ENCODE measurements around the gene CUX1. TPM values are rescaled to one million over a fixed set of nuclear protein-coding genes. Genes with fewer than 3 reads are reported as not detected.

Gene CUX1
- total RNA-seq, 4 donors from 2014 or later = 42.8 to 59.0 (median 47.4) TPM

GRCh38 chr7:101779267-101779666 is 38.2 kb upstream of the CUX1 start:
- TF ChIP-seq, protein P1, sequence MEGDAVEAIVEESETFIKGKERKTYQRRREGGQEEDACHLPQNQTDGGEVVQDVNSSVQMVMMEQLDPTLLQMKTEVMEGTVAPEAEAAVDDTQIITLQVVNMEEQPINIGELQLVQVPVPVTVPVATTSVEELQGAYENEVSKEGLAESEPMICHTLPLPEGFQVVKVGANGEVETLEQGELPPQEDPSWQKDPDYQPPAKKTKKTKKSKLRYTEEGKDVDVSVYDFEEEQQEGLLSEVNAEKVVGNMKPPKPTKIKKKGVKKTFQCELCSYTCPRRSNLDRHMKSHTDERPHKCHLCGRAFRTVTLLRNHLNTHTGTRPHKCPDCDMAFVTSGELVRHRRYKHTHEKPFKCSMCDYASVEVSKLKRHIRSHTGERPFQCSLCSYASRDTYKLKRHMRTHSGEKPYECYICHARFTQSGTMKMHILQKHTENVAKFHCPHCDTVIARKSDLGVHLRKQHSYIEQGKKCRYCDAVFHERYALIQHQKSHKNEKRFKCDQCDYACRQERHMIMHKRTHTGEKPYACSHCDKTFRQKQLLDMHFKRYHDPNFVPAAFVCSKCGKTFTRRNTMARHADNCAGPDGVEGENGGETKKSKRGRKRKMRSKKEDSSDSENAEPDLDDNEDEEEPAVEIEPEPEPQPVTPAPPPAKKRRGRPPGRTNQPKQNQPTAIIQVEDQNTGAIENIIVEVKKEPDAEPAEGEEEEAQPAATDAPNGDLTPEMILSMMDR (IDR thresholded peaks at IDR 0.05; ENCODE audit: low read depth) = no peak

- TF ChIP-seq, protein P1 (IDR thresholded peaks at IDR 0.05; ENCODE audit: low read depth) = no peak
Observed at GRCh38 chr7:101780281-101780680, 37.1 kb upstream of the CUX1 start.

DNA sequence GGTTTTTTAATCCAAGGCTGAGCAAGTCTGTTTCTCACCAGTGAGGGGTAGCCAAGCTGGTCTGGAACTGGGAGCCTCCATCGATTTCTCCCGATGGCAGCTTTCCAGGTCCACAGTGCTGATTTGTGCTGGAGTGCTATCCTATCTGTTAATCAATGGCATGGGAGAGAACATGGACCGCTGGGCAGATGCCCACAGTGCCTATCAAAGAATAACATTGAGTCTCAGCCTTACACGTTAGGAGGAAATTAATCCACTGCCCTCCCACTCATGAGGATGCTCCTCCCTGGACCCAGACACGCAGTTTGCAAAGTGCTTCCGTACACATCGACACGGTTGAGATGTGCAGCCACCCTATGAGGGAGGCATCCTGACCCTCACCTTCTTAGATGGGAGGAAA is 36.0 kb upstream of the CUX1 start:
- TF ChIP-seq, protein P1 (IDR thresholded peaks at IDR 0.05; ENCODE audit: low read depth) = no peak

- TF ChIP-seq, protein P1 (IDR thresholded peaks at IDR 0.05; ENCODE audit: low read depth) = no peak
Observed at GRCh38 chr7:101782476-101782875, 35.0 kb upstream of the CUX1 start.

GRCh38 chr7:101782896-101783295 is 34.5 kb upstream of the CUX1 start:
- TF ChIP-seq, protein P1 (IDR thresholded peaks at IDR 0.05; ENCODE audit: low read depth) = no peak

DNA sequence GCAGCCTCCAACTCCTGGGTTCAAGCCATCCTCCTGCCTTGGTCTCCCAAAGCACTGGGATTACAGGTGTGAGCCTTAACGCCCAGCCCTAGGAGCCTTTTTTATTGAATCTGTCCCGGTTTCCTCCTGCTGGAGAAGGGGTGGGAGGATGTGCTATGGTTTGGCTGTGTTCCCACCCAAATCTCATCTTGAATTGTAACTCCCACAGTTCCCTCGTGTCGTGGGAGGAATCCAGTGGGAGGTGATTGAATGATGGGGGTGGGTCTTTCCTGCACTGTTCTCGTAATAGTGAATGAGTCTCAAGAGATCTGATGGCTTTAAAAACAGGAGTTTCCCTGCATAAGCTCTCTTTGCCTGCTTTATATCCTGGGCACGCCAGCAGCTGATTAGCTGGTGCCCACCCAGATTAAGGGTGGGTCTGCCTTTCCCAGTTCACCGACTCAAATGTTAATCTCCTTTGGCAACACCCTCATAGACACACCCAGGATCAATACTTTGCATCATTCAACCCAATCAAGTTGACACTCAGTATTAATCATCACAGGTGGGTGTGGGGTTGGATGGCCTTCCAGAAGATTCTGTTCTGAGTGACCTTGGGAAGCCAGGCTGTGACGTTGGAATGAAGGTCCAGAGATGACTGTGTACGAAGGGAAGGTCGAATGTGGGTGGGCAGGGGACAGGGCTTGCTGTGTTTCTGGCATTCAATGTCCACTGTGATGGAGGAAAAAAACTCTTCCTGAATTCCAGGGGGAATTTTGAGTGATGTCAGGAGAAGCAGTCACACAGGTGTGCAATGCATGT is 33.8 kb upstream of the CUX1 start:
- TF ChIP-seq, protein P1 (IDR thresholded peaks at IDR 0.05; ENCODE audit: low read depth) = no peak

- TF ChIP-seq, protein P1 (IDR thresholded peaks at IDR 0.05; ENCODE audit: low read depth) = no peak
Observed at GRCh38 chr7:101784292-101785127, 32.9 kb upstream of the CUX1 start.

Measured in subcutaneous adipose tissue (tissue), 4 donors.